H9 (cell line): ENCODE data around the gene C1orf226. TPM values are rescaled to one million over a fixed set of nuclear protein-coding genes. Genes with fewer than 3 reads are reported as not detected.

Experiments
- DNase-seq: peaks from one replicate; pipeline ENCODE4 v3.0.0-alpha.2; 2017
- H2AFZ ChIP-seq: one replicate; pipeline ENCODE4 v1.6.1; 2013; ENCODE audit warnings: mild to moderate bottlenecking, low read length, control low read depth, moderate library complexity
- H2AK5ac ChIP-seq: 2 replicates; pipeline ENCODE4 v1.6.1; 2013; ENCODE audit warnings: low read length, control low read depth, mixed read lengths; ENCODE audit not compliant: insufficient read length
- H2BK120ac ChIP-seq: one replicate; pipeline ENCODE4 v1.6.1; 2013; ENCODE audit warnings: low read depth, mild to moderate bottlenecking, low read length, control low read depth, inconsistent platforms; ENCODE audit not compliant: poor library complexity, severe bottlenecking
- H2BK12ac ChIP-seq: 2 replicates; pipeline ENCODE4 v1.6.1; 2013; ENCODE audit warnings: low read length, control low read depth, mixed read lengths, low read depth; ENCODE audit not compliant: insufficient read length
- H2BK15ac ChIP-seq: 2 replicates; pipeline ENCODE4 v1.6.1; 2013; ENCODE audit warnings: low read depth, low read length, control low read depth
- H2BK20ac ChIP-seq: one replicate; pipeline ENCODE4 v1.6.1; 2013; ENCODE audit warnings: low read depth, mild to moderate bottlenecking, low read length, control low read depth, inconsistent platforms; ENCODE audit not compliant: poor library complexity, severe bottlenecking
- H2BK5ac ChIP-seq: 2 replicates; pipeline ENCODE4 v1.6.1; 2013; ENCODE audit warnings: low read length, control low read depth, mixed read lengths; ENCODE audit not compliant: insufficient read length
- H3K14ac ChIP-seq: 2 replicates; pipeline ENCODE4 v1.6.1; 2013; ENCODE audit warnings: low read length, control low read depth; ENCODE audit not compliant: insufficient read depth
- H3K18ac ChIP-seq: 2 replicates; pipeline ENCODE4 v1.6.1; 2013; ENCODE audit warnings: low read depth, mild to moderate bottlenecking, mixed read lengths, low read length, control low read depth; ENCODE audit not compliant: insufficient read length
- H3K23ac ChIP-seq: 2 replicates; pipeline ENCODE4 v1.6.1; 2013; ENCODE audit warnings: low read length, control low read depth, mixed read lengths, low read depth; ENCODE audit not compliant: insufficient read length
- H3K23me2 ChIP-seq: 2 replicates; pipeline ENCODE4 v1.6.1; 2013; ENCODE audit warnings: low read depth, mild to moderate bottlenecking, mixed read lengths, low read length, control low read depth; ENCODE audit not compliant: insufficient read length, poor library complexity, severe bottlenecking
- H3K27ac ChIP-seq: 2 replicates; pipeline ENCODE4 v1.5.1; 2013; ENCODE audit warnings: low read length, control low read depth, mixed read lengths, low read depth; ENCODE audit not compliant: insufficient read length
- H3K27me3 ChIP-seq: 2 replicates; pipeline ENCODE4 v1.6.1; 2013; ENCODE audit warnings: low read length, control low read depth, inconsistent platforms; ENCODE audit not compliant: insufficient read depth
- H3K4ac ChIP-seq: 2 replicates; pipeline ENCODE4 v1.6.1; 2013; ENCODE audit warnings: low read depth, mild to moderate bottlenecking, control low read depth, inconsistent platforms, low read length, moderate library complexity
- H3K4me1 ChIP-seq: 2 replicates; pipeline ENCODE4 v1.6.1; 2013; ENCODE audit warnings: low read length, control low read depth, inconsistent platforms; ENCODE audit not compliant: insufficient read depth
- H3K4me2 ChIP-seq: 2 replicates; pipeline ENCODE4 v1.6.1; 2013; ENCODE audit warnings: low read length, control low read depth, mixed read lengths; ENCODE audit not compliant: insufficient read length, insufficient read depth
- H3K56ac ChIP-seq: 2 replicates; pipeline ENCODE4 v1.6.1; 2013; ENCODE audit warnings: low read depth, mild to moderate bottlenecking, mixed read lengths, low read length, control low read depth; ENCODE audit not compliant: insufficient read length
- H3K79me1 ChIP-seq: 2 replicates; pipeline ENCODE4 v1.6.1; 2013; ENCODE audit warnings: low read depth, mild to moderate bottlenecking, moderate library complexity, low read length, control low read depth, inconsistent platforms; ENCODE audit not compliant: insufficient read depth, poor library complexity, severe bottlenecking
- H3K79me2 ChIP-seq: 2 replicates; pipeline ENCODE4 v1.6.1; 2013; ENCODE audit warnings: low read length, control low read depth, inconsistent platforms; ENCODE audit not compliant: insufficient read depth
- H3K9ac ChIP-seq: 2 replicates; pipeline ENCODE4 v1.6.1; 2013; ENCODE audit warnings: low read length, control low read depth, mixed read lengths; ENCODE audit not compliant: insufficient read length; ENCODE audit errors: extremely low read depth
- H3K9me3 ChIP-seq: one replicate; pipeline ENCODE4 v1.6.1; 2013; ENCODE audit warnings: low read depth, low read length, inconsistent platforms; ENCODE audit not compliant: control insufficient read depth
- H3T11ph ChIP-seq: one replicate; pipeline ENCODE4 v1.6.1; 2013; ENCODE audit warnings: mild to moderate bottlenecking, low read length, control low read depth, inconsistent platforms
- H4K20me1 ChIP-seq: one replicate; pipeline ENCODE4 v1.6.1; 2013; ENCODE audit not compliant: control insufficient read depth, insufficient read length, insufficient read depth
- H4K5ac ChIP-seq: 2 replicates; pipeline ENCODE4 v1.6.1; 2013; ENCODE audit warnings: low read depth, mild to moderate bottlenecking, mixed read lengths, low read length, control low read depth; ENCODE audit not compliant: insufficient read length
- H4K8ac ChIP-seq: replicated peaks from 2 replicates; pipeline ENCODE4 v1.6.1; 2013; ENCODE audit warnings: low read length, control low read depth, mixed read lengths, low read depth; ENCODE audit not compliant: insufficient read length
- H4K91ac ChIP-seq: 2 replicates; pipeline ENCODE4 v1.6.1; 2013; ENCODE audit warnings: low read depth, mild to moderate bottlenecking, moderate library complexity, mixed read lengths, low read length, control low read depth; ENCODE audit not compliant: insufficient read length
- H3K27ac Mint-ChIP-seq, 3 experiments: 2 replicates in 2 of 3; 3 replicates in 1 of 3; pipeline ENCODE4 v1.8.0; 2020 to 2021; ENCODE audit warnings: mixed read lengths in 3 of 3, mild to moderate bottlenecking in 1 of 3, moderate library complexity in 1 of 3
- H3K27me3 Mint-ChIP-seq: 2 replicates; pipeline ENCODE4 v1.8.0; 2021; ENCODE audit warnings: low read depth, mild to moderate bottlenecking, moderate library complexity, mixed read lengths
- H3K36me3 Mint-ChIP-seq, 3 experiments: 2 replicates in 2 of 3; 3 replicates in 1 of 3; pipeline ENCODE4 v1.8.0; 2020 to 2021; ENCODE audit warnings: low read depth in 3 of 3, mixed read lengths in 3 of 3; ENCODE audit not compliant: insufficient read depth in 1 of 3
- H3K4me1 Mint-ChIP-seq, 2 experiments: 2 replicates each; pipeline ENCODE4 v1.8.0; 2020; ENCODE audit warnings: mixed read lengths in 2 of 2
- H3K4me3 Mint-ChIP-seq, 2 experiments: 2 replicates in 1 of 2; 3 replicates in 1 of 2; pipeline ENCODE4 v1.8.0; 2020 to 2021; ENCODE audit warnings: mild to moderate bottlenecking in 2 of 2, mixed read lengths in 2 of 2, moderate library complexity in 1 of 2
- H3K9me3 Mint-ChIP-seq, 2 experiments: 2 replicates in 1 of 2; 3 replicates in 1 of 2; pipeline ENCODE4 v1.8.0; 2020; ENCODE audit warnings: mild to moderate bottlenecking in 2 of 2, mixed read lengths in 2 of 2, moderate library complexity in 1 of 2
- CTCF ChIP-seq: fragments of 200-600 bp; sonication (generic); conservative IDR thresholded peaks from 3 replicates; pipeline ENCODE4 v1.8.0; 2021; ENCODE audit warnings: antibody characterized with exemption, mild to moderate bottlenecking
- WGBS: extraction: QIAGEN DNeasy Blood & Tissue Kit; methylation state at CpG from one replicate; pipeline ENCODE4 v1.1.7; 2013; ENCODE audit warnings: missing lambda C conversion rate, low lambda C conversion rate, mixed read lengths; ENCODE audit not compliant: insufficient read length; ENCODE audit errors: extremely low coverage; 5-methylcytosine and 5-hydroxymethylcytosine counted together
- total RNA-seq: library from RNA; stranded (reverse); gene quantifications from 2 replicates; pipeline ENCODE4 v1.2.1, GENCODE V29; 2021

The C1orf226 gene
- total RNA-seq, 1 experiment from 2014 or later: 11.5 TPM

- no peak overlapping the region for H3K14ac ChIP-seq
- H3K18ac ChIP-seq: no peak overlapping the region
- Mint-ChIP-seq H3K4me1 (peaks cover 9 to 13% of the 10 kb centered on the region in 2 experiments), H3K27ac (no peak overlapping the region), H3K27me3 (no peaks in the 10 kb centered on the region; the same call in 1 of the 2 replicates), H3K9me3 (no peaks in the 10 kb centered on the region), H3K4me3 (no peak overlapping the region), H3K36me3 (peaks cover 8 to 23% (median 17%) of the 10 kb centered on the region in 3 experiments; a peak in 6 of 7 replicates)
- no peak overlapping the region for H2BK15ac ChIP-seq
- no peak overlapping the region for H3K4me2 ChIP-seq
- H2AFZ ChIP-seq: no peak overlapping the region
- H2BK12ac ChIP-seq: no peak overlapping the region
- no peak overlapping the region for H2BK5ac ChIP-seq
- TF ChIP-seq CTCF: no peak
- no peaks in the 10 kb centered on the region for H3K79me1 ChIP-seq
- H3K23ac ChIP-seq: no peak overlapping the region
- no peak overlapping the region for H3K4ac ChIP-seq
- H3K23me2 ChIP-seq: no peaks in the 10 kb centered on the region
- H3K27me3 ChIP-seq: no peaks in the 10 kb centered on the region
- H2BK20ac ChIP-seq: no peak overlapping the region
- H2BK120ac ChIP-seq: no peak overlapping the region
- no peak overlapping the region for H3K56ac ChIP-seq
- no peak overlapping the region for H4K8ac ChIP-seq
- no CpG with 5 or more reads among the region's 6 CpGs for WGBS
- no peak overlapping the region for H2AK5ac ChIP-seq
- H4K91ac ChIP-seq: no peak overlapping the region
- H4K20me1 ChIP-seq: no peaks in the 10 kb centered on the region
- H3K9me3 ChIP-seq: no peaks in the 10 kb centered on the region
- no peak overlapping the region for H3K9ac ChIP-seq
- H3T11ph ChIP-seq: no peak overlapping the region
- H4K5ac ChIP-seq: no peak overlapping the region
- no peaks in the 10 kb centered on the region for H3K79me2 ChIP-seq
- H3K4me1 ChIP-seq: no peaks in the 10 kb centered on the region
- H3K27ac ChIP-seq: no peak overlapping the region
- no peak for DNase-seq
Measured at GRCh38 chr1:162380061-162380846, 1.3 kb upstream of the C1orf226 start.
